GM19240 (cell line): ENCODE results near the gene UGCG.
"Not testable (repeated sequence)": the region's sequence is repeated elsewhere in the genome, so short reads cannot be mapped to it uniquely, and the experiment has no call there.

Source experiments
- DNase-seq: peaks from one replicate; pipeline ENCODE4 v3.0.0; 2011; ENCODE audit warnings: low spot score; ENCODE audit not compliant: insufficient read length

UGCG gene

DNA sequence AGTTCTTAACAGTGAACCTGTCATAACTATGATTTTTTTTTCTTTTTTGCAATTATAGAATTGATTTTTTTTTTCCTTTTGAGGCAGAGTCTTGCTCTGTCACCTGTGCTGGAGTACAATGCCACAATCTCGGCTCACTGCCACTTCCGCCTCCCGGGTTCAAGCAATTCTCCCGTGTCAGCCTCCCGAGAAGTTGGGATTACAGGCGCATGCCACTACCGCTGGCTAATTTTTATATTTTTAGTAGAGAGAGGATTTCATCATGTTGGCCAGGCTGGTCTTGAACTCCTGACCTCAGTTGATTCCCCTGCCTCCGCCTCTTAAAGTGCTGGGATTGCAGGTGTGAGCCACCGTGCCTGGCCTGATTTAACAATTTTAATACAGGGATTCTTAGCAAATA, 21.4 kb downstream of the UGCG start:
- no peak for DNase-seq

DNA sequence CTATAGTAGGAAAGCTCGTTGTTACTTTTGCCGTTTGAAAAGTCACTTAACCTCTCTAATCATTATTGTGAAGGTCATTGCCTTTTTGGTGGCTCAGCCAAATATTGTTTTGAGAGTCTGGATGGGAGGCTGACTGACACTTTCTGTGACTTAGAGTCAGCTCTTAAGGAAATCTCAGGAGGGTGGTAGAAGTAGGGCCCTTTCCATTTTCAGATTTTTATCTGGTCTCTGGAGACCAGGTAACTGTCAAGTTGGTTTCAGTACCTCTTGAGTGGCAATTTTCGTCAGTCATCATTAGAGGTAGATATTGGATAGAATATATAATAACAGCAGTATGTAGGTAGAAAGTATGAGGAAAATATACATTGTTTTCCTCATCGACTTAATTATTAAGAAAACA, 23.3 kb downstream of the UGCG start:
- DNase-seq, result no peak

DNA sequence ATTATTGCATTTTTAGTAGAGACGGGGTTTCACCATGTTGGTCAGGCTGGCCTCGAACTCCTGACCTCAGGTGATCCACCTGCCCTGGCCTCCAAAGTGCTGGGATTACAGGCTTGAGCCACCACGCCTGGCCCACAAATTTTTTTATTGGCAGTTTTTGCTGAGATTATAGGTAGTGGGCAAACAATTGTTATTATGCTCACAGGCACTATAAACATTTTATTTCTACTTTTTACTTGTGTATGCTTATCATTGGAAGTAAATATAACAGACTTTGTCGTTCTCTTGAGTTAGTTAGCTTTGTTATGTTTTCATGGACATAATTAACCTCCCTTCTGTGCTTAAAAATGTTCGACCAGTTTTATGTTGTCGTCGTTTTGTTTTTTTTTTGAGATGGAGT, 23.9 kb downstream of the UGCG start:
- no peak for DNase-seq

DNA sequence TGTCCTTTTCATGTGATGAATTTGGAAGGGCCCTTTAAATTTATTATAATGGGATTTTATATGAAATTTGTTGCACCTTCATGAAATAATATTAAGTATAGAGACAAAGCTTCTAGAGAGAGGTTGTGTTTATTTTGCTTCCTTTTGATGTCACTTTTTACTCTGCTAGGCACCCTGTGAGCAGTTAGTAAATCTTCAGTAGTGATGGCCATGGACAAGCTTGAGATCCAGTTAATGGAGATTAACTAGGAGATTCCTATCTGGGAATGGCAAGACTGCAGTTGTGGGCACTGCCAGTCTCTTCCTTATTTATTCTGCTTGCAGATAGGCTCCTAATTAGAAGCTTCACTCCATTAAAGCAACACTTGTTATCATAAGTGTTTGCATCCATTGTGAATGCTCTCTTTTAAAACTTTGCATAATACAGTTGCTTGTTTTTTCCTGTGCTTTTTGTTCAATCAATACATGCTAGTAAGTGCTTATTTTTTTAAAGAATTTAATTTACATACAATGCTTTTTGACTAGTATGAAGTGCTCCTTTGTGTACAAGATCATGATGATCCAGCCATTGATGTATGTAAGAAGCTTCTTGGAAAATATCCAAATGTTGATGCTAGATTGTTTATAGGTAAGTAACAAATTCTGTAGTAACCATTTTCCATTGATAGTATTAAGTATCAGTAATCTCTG, 25.9 kb downstream of the UGCG start:
- DNase-seq, result no peak

DNA sequence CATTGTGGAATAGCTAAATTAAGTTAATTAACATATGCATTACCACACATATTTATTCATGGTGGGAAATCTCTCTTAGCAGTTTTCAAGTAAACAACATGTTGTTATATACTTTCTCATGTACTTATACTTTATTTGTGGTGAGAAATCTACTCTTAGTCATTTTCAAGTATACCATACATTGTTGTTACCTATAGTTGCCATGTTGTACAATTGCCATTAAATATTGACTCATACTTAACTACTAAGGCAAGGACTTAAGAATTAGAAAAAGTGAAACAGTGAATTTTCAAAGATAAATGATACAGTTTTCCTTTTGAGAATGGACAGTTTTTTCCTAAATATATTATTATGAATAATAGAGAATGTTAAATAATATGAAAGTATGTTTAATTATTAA, 27.7 kb downstream of the UGCG start:
- no peak for DNase-seq

DNA sequence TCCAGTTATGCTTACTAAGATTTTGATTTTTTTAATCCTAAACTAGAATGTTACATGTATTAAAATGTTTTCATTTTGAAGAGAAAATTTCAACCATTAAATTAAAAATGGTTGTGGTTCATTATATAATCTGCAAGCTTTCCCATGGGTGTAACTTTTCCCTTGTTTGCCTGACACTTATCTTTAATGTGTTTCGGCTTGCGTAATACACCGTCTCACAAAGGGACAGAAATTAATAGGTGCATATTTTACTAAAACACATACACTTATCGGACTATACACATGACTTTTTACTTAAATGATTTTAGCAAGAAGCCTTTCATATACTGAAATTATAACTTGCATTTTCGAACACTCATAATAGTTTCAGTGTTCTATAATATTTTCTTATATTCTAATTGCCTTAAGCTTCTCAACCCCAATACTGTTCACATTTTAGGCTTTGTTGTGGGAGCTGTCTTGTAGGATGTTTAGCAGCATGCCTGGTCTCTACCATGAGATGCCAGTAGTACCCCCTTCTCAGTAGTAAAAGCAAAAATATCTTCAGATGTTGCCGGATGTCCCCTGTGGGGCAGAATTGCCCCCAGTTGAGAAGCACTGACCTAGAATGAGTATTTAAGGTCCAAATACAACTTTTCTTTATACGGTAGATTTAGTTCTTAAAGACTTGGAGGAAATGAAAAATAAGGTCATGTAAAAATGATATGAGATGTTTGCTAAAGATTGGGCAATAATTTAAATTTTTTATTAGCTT, 28.6 kb downstream of the UGCG start:
- no peak for DNase-seq

DNA sequence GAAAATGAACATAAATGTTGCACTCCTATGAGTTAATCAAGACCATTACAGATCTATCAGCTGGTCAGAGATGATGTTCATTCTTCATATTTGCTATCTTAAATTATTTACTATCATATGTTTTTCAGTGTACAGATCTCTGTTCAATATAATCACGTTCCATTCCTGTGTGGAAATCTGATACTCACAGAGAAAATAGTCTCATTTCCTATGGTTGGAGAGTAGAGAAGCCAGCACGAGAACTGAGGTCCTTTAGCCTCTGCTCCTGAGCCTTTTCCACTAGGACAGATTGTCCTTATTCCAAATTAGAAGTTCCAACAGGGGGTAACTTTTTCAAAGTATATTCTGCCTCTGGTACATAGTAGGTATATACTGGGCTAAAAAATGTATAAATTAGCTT, 29.2 kb downstream of the UGCG start:
- no peak for DNase-seq

DNA sequence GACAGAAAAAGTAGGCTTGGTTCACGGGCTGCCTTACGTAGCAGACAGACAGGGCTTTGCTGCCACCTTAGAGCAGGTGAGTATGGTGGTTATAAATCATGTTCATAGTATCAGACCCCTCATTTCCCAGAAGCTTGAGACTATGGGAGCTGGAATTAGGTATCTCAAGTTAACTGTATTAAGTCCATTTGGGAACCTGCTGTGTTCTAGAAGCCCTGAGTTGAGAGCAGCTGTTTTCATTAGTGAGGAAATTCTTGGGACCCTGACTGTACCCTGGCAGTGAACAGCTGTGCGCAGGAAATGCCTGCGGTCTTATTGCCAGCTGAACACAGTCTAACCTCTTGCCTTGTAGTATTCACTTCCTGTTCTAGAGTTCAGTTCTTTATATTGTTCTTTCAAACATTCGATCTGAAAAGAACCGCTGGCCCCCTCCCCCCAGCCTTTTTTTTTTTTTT, 29.8 kb downstream of the UGCG start:
- peak; percentile 65 for DNase-seq

DNA sequence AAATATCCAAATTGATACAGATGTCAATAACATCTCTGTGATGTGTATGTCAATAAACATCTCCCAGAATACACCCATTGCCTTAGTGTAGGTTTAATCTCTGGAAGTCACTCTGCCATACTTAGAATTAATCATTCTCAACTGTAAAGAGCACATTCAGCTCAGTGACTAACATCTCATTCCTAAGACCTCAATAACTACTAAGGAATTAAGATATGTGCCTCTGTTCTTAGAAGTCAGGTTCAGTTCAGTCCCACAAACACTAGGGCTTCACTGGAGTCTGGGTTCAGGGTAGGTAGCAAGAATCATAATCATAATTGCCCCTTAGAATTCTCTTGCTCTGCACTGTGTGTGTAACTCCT, 31.7 kb downstream of the UGCG start:
- no peak for DNase-seq

DNA sequence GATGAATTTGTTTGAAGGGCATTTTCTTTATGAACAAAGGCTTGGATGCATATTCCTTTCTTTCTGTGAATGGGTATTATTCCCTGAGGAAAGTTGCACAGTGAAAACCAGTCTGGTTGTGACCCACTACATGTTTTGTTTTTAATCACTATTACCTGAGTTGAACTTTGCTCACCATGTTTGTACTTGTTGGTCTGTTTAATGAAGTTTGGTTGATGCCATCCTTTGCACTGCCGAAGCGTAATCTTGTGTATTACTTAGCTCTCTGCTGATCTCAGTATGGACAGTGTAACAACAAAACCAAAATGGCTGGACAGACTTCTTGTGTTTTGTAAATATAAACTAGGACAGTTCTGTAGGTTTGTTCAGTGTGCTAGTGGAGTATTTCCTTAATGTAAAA, 38.1 kb downstream of the UGCG start:
- DNase-seq, result no peak

DNA sequence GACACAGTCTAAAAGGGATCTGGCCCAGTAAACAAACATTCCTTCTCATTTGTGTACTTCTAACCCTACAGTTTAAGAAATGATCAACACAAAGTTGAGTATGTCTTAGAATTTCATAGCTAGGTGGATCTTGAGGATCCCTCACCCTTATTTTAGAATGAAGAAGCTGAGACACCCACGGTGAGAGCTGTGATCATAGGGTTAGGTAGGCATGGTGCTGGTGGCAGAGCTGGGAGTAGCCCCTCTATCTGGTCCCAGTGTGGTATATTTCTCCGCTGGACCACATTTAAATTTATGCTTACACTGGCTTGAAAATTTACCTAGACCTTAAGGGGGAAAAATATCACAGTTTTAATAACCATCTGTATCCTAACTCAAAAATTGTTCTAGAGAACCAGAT, 39.8 kb downstream of the UGCG start:
- no peak for DNase-seq

DNA sequence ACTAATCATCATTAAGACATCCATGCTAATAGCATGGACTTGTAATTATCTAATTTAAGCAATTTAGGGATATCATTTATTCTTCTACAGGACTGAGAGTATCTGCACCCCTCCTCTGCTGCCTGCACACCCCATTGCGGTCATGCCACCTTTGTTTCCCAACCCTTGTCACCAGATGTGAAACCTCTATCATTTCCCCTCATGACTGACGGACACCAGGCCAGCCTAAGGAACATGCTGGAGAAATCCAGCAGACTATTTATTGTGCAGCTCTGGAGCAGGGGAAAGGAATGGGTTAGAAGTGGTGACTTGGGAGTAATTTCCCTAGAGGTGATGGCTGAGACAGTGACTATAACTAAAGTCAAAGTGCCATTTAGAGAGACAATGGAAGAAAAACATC, 40.7 kb downstream of the UGCG start:
- DNase-seq, result no peak

DNA sequence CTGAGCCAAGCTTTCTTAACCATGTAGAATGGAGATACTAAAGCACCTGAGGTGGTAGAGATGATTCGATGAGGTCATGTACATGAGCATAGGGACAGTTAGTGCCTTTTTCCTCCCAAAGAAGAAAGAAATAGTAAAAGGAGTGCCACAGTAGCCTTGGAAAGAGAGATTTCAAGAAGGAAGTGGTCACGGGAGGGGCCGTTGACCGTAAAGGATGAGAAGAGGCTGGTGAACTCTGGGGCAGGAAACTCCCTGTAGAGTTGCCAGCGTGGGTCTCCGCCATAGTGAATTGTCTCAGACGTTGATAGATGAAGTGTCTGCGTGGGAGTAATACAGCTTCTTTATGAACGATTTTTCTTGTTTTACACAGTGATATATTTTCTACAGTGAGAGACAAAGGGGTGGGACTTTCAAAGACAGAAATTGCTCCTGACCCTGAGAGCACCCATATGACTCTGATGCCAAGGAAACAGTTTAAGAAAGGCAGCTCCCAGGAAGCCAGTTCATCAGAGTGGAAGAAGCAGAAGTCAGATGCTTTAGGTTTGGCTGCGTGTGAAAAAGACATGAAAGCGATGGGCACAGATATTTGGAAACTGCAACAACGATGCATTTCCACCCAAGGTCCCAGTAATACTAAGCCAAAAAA, 41.3 kb downstream of the UGCG start:
- DNase-seq, result no peak

DNA sequence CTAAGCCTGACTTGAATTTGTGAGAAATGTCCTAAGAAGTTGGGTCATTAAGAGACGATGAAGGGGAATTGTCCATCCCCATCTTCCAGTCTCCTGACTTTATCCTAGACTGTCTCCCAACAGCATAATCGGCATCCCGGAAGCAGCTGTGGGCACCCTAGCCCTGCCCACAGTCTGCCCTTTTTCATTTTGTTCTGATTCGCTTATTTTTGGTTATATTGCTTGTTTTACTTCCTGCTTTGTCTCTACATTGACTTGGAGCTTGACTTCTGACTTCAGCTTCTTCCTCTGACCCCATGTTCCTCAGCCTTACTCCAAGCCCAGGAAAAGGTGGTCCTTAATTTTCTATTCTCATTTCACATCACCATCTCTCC, 41.8 kb downstream of the UGCG start:
- no peak for DNase-seq

DNA sequence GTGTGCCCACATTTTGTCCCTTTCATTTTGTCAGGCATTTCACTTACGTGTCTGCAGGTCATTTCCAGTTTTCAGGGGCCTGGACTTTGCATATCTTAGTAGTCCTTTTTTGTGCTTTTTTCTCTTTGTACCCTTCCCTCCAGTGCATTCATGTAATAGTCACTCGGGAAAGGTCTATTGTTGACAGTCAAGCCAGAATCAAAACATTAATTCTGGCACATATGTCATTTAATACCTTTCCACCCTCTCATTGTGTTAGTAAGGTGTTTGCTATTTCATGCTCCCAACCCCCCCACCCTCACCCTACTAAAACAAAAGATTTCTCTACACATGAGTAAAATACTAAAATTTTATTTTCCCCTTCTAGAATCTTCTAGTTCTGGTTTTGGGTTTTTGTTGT, 42.7 kb downstream of the UGCG start:
- no peak for DNase-seq

DNA sequence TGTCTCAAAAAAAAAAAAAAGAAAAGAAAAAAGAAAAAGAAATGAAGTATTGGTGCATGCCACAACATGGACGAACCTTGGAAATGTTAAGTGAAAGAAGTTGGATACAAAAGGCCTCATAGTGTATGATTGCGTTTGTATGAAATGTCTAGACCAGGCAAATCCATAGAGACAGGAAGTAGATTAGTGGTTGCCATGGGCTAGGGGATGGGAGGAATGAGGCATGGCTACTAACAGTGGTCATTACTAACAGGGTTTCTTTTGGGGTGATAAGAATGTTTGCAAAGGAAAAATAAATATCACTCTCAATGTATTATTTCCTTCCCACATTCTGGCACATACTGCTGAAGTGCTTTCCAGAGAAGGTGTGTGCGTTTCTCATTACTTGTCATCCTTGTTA, 44.1 kb downstream of the UGCG start:
- DNase-seq, result no peak

DNA sequence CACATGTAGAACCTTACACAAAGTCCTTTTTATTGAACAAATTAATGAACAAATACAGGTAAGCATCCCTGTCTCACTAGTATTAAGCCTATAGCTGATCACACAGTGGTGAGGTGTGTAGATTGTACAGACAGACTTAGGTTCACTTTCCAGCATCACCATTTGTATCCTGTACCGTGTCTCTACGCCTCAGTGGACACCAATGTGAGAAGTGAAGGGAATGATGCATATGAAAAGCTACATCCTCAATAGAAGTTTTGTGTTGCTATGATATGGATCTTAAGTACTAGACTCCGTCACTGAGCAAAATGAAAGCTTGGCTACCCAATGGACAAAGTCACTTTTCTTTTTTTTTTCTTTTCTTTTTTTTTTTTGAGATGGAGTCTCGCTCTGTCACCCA, 46.6 kb downstream of the UGCG start:
- DNase-seq, result no peak

DNA sequence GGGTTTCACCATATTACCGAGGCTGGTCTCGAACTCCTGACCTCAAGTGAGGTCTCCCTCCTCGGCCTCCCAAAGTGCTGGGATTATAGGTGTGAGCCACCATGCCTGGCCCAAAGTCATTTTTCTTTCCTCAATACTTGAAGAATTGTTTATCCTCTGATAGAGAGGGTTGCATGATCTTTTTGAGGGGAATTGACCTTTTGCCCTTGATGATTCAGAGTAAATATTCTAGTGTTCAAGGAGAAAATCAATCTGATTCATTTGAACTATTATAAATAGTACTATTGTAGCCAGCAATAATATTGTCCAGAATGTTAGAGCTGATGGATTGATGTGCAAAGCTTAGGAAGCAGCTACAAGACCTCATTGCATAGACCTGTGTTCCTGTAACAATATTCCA, 47.1 kb downstream of the UGCG start:
- DNase-seq, result no peak

DNA sequence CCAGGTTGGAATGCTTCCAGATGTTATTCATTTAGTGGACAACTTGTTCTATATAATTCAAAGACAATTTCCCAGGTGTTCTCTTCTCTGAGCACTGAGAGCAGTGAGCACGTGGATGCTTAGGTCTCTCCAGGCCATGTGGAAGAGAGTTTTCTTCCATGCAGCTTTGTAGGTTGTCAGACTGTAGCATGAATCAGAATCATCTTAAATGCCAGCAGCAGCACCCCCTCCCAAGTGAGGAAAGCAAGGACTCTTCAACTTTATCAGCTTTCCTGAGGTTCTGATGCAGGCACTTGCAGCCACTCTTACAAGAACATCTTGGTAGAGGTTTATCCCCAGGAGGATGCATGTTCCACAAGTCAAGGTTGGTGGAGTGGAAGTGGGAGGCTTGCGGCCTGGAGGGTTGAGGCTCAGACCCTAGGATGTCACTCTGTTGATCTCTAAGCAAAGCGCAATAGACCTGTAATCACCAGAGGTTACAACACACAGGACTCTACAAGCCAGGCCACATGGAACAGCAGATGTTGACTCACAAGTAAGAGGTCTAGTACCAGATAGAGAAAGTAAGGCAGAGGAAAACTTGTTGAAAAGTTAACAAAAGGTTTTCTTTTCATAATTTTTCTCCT, 47.7 kb downstream of the UGCG start:
- no peak for DNase-seq

DNA sequence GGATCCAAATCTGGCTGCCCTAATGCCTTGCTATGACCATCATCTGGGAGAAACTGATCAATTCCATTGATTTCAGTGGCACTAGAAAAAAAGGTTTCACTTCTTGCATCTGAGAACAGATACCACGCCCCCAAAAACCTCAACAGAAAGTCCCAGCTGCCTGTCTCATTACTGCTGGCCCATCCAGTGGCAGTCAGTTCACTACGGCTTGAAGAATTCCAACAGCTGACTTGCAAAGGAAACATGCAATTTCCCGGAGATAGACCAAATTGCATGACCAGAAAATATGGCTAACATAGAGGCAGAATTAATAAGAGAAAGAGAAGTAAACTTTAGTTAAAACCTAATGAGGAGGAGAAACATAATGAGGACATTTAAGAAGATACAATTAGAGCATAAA, 48.6 kb downstream of the UGCG start:
- peak; percentile 51 for DNase-seq

DNA sequence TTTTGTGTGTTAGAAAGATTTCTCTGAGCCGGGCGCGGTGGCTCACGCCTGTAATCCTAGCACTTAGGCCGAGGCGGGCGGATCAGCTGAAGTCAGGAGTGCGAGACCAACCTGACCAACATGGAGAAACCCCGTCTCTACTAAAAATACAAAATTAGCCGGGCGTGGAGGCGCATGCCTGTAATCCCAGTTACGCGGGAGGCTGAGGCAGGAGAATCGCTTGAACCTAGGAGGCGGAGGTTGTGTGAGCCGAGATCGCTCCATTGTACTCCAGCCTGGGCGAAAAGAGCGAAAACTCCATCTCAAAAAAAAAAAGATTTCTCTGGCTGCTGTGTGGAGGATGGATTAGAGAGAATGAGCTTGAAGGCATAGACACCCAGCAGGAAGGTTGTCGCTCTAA, 51.5 kb downstream of the UGCG start:
- DNase-seq, result not testable (repeated sequence)

DNA sequence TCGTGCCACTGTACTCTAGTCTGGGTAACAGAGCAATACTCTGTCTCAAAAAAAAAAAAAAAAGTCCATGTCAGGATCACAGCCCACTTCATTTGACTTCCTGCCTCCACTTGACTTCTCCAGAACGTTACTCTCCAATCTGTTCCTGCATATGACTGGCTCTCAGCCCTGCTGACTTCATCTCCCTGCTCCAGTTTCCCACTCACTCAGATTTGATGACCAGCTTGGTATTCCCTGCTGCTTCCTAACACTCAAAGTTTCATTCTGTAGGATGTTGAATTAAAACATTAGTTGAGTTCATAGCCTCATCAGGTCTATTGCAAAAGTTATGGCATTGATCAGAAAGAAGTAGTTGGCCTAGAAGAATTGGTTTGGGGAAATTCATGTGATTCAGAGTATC, 52.3 kb downstream of the UGCG start:
- DNase-seq, result no peak
